Ishikawa (cell line): ENCODE data around the gene CDKN2A.

Experiments used
- EGR1 ChIP-seq: IDR thresholded peaks from 2 replicates; pipeline ENCODE4 v1.6.1; 2012
- NFIC ChIP-seq: IDR thresholded peaks from 2 replicates; pipeline ENCODE4 v1.6.1; 2012
- TAF1 ChIP-seq: IDR thresholded peaks from 2 replicates; pipeline ENCODE4 v1.6.1; 2012; ENCODE audit warnings: low read depth, mild to moderate bottlenecking
- TEAD4 ChIP-seq: IDR thresholded peaks from 2 replicates; pipeline ENCODE4 v1.6.1; 2012

DNA sequence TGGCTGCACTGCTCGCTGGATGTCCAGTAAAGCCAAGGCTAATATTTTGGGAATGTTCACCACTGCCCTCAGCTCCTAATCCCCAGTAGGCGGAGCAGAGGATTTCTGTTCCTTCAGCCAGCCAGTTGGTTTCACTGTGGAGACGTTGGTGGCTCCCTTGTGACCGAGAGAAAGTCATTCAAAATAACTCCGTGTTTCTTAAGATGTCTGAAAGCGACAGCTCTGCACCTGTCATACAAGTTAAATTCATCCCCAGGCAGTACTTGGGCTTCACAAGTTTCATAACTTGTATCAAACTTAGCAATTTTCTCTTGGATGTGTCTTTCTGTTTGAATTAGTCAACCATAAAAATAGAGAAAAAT lies 15.3 kb upstream of the CDKN2A start:
- TF ChIP-seq EGR1: no peak
- TF ChIP-seq TEAD4: no peak; the same call in 1 of the 2 replicates
- no peak for TF ChIP-seq TAF1
- TF ChIP-seq NFIC: no peak
